ENCODE measurements around the gene HID1. TPM values are rescaled to one million over a fixed set of nuclear protein-coding genes. Genes with fewer than 3 reads are reported as not detected.
"Not testable (repeated sequence)": the region's sequence is repeated elsewhere in the genome, so short reads cannot be mapped to it uniquely, and the experiment has no call there.

The HID1 gene
- total and polyA plus RNA-seq, 8 donors, result 32.1 to 75.8 (median 61.7) TPM

GRCh38 chr17:74907012-74907411, 65.5 kb downstream of the HID1 start:
- H3K4me1 ChIP-seq, result no peaks in the 10 kb centered on the region
- no peak overlapping the region for H3K4me3 ChIP-seq
- DNase-seq (no peak), ATAC-seq (no peak)
- no peak overlapping the region for H3K27ac ChIP-seq
- intact Hi-C loops (cut with DNase I), result no loop called here
- H3K36me3 ChIP-seq, result no peaks in the 10 kb centered on the region
- no peak for TF ChIP-seq CTCF (IDR thresholded peaks at IDR 0.05)
- H3K27me3 ChIP-seq, result peaks cover 0 to 45% of the 10 kb centered on the region in 2 donors
- H3K9me3 ChIP-seq, result no peaks in the 10 kb centered on the region

- H3K4me3 ChIP-seq; intact Hi-C loops (cut with DNase I); H3K4me1 ChIP-seq; H3K27ac ChIP-seq; H3K9me3 ChIP-seq; DNase-seq; H3K36me3 ChIP-seq; ATAC-seq: not testable (repeated sequence)
- H3K27me3 ChIP-seq, result peaks cover 0 to 50% of the 10 kb centered on the region in 2 donors
Observed at GRCh38 chr17:74906214-74906793, 66.3 kb downstream of the HID1 start.

DNA sequence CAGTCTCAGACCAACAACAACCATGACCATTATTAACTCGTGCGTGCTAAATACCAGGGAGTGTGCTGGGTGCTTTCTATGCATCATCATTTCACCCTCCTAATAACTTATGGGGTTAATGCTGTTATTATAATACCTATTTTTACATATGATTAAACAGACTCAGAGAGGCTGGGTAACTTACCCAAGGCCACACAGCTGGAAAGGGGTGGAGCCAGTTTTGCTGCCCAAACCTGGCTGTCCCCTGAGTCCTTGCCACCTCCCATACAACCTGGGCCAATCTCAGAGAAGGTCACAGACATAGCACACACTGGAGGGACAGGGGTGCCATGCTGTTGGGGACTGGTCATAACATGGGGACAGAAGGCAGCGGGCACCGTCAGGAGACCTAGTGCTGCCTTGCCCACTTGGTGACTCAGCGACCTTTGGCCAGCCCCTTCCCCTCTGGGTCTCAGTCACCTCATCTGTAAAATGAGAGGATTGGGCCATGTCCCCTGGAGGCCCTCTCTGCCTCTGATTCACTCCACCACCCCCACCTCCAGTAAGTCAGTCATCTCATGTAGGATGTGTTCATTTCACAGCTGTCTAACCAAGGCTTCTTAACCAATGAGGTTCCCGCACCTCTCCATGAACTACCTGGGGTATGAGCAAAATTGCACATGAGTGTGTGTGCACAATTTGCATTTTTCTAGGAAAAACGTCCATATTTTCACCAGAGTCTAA, 67.7 kb downstream of the HID1 start:
- no peak for TF ChIP-seq CTCF (IDR thresholded peaks at IDR 0.05)
- Histone ChIP-seq H3K4me1 (no peaks in the 10 kb centered on the region), H3K27me3 (peaks cover 0 to 54% of the 10 kb centered on the region in 2 donors), H3K9me3 (no peaks in the 10 kb centered on the region), H3K36me3 (no peaks in the 10 kb centered on the region), H3K27ac (no peak overlapping the region), H3K4me3 (no peak overlapping the region)
- no peak for ATAC-seq
- DNase-seq, result no peak
- intact Hi-C loops (cut with DNase I), result no loop called here

GRCh38 chr17:74903671-74904070, 68.9 kb downstream of the HID1 start:
- ATAC-seq, result no peak
- H3K27me3 ChIP-seq, result peaks cover 0 to 54% of the 10 kb centered on the region in 2 donors
- no peak for TF ChIP-seq CTCF (IDR thresholded peaks at IDR 0.05)
- intact Hi-C loops (cut with DNase I), result no loop called here
- no peak overlapping the region for H3K4me3 ChIP-seq
- H3K9me3 ChIP-seq, result no peaks in the 10 kb centered on the region
- H3K27ac ChIP-seq, result no peak overlapping the region
- no peaks in the 10 kb centered on the region for H3K4me1 ChIP-seq
- DNase-seq, result no peak
- no peaks in the 10 kb centered on the region for H3K36me3 ChIP-seq

- Histone ChIP-seq H3K27ac (no peak overlapping the region), H3K36me3 (no peaks in the 10 kb centered on the region), H3K4me1 (no peaks in the 10 kb centered on the region), H3K4me3 (no peak overlapping the region), H3K27me3 (peaks cover 0 to 54% of the 10 kb centered on the region in 2 donors), H3K9me3 (no peaks in the 10 kb centered on the region)
- TF ChIP-seq CTCF (IDR thresholded peaks at IDR 0.05), result no peak
- intact Hi-C loops (cut with DNase I), result no loop called here
- ATAC-seq, result no peak
- no peak for DNase-seq
Observed at GRCh38 chr17:74903034-74903433, 69.5 kb downstream of the HID1 start.

Data from left lung (tissue), 10 donors.